H9 (cell line): Measurements from ENCODE around the gene MRPS10. TPM values are rescaled to one million over a fixed set of nuclear protein-coding genes. Genes with fewer than 3 reads are reported as not detected.

Experiments
- DNase-seq: peaks from one replicate; pipeline ENCODE4 v3.0.0-alpha.2; 2017
- H2AFZ ChIP-seq: one replicate; pipeline ENCODE4 v1.6.1; 2013; ENCODE audit warnings: mild to moderate bottlenecking, low read length, control low read depth, moderate library complexity
- H2AK5ac ChIP-seq: 2 replicates; pipeline ENCODE4 v1.6.1; 2013; ENCODE audit warnings: low read length, control low read depth, mixed read lengths; ENCODE audit not compliant: insufficient read length
- H2BK120ac ChIP-seq: one replicate; pipeline ENCODE4 v1.6.1; 2013; ENCODE audit warnings: low read depth, mild to moderate bottlenecking, low read length, control low read depth, inconsistent platforms; ENCODE audit not compliant: poor library complexity, severe bottlenecking
- H2BK12ac ChIP-seq: 2 replicates; pipeline ENCODE4 v1.6.1; 2013; ENCODE audit warnings: low read length, control low read depth, mixed read lengths, low read depth; ENCODE audit not compliant: insufficient read length
- H2BK15ac ChIP-seq: 2 replicates; pipeline ENCODE4 v1.6.1; 2013; ENCODE audit warnings: low read depth, low read length, control low read depth
- H2BK20ac ChIP-seq: one replicate; pipeline ENCODE4 v1.6.1; 2013; ENCODE audit warnings: low read depth, mild to moderate bottlenecking, low read length, control low read depth, inconsistent platforms; ENCODE audit not compliant: poor library complexity, severe bottlenecking
- H2BK5ac ChIP-seq: 2 replicates; pipeline ENCODE4 v1.6.1; 2013; ENCODE audit warnings: low read length, control low read depth, mixed read lengths; ENCODE audit not compliant: insufficient read length
- H3K14ac ChIP-seq: 2 replicates; pipeline ENCODE4 v1.6.1; 2013; ENCODE audit warnings: low read length, control low read depth; ENCODE audit not compliant: insufficient read depth
- H3K18ac ChIP-seq: 2 replicates; pipeline ENCODE4 v1.6.1; 2013; ENCODE audit warnings: low read depth, mild to moderate bottlenecking, mixed read lengths, low read length, control low read depth; ENCODE audit not compliant: insufficient read length
- H3K23ac ChIP-seq: 2 replicates; pipeline ENCODE4 v1.6.1; 2013; ENCODE audit warnings: low read length, control low read depth, mixed read lengths, low read depth; ENCODE audit not compliant: insufficient read length
- H3K23me2 ChIP-seq: 2 replicates; pipeline ENCODE4 v1.6.1; 2013; ENCODE audit warnings: low read depth, mild to moderate bottlenecking, mixed read lengths, low read length, control low read depth; ENCODE audit not compliant: insufficient read length, poor library complexity, severe bottlenecking
- H3K27ac ChIP-seq: 2 replicates; pipeline ENCODE4 v1.5.1; 2013; ENCODE audit warnings: low read length, control low read depth, mixed read lengths, low read depth; ENCODE audit not compliant: insufficient read length
- H3K27me3 ChIP-seq: 2 replicates; pipeline ENCODE4 v1.6.1; 2013; ENCODE audit warnings: low read length, control low read depth, inconsistent platforms; ENCODE audit not compliant: insufficient read depth
- H3K4ac ChIP-seq: 2 replicates; pipeline ENCODE4 v1.6.1; 2013; ENCODE audit warnings: low read depth, mild to moderate bottlenecking, control low read depth, inconsistent platforms, low read length, moderate library complexity
- H3K4me1 ChIP-seq: 2 replicates; pipeline ENCODE4 v1.6.1; 2013; ENCODE audit warnings: low read length, control low read depth, inconsistent platforms; ENCODE audit not compliant: insufficient read depth
- H3K4me2 ChIP-seq: 2 replicates; pipeline ENCODE4 v1.6.1; 2013; ENCODE audit warnings: low read length, control low read depth, mixed read lengths; ENCODE audit not compliant: insufficient read length, insufficient read depth
- H3K56ac ChIP-seq: 2 replicates; pipeline ENCODE4 v1.6.1; 2013; ENCODE audit warnings: low read depth, mild to moderate bottlenecking, mixed read lengths, low read length, control low read depth; ENCODE audit not compliant: insufficient read length
- H3K79me1 ChIP-seq: 2 replicates; pipeline ENCODE4 v1.6.1; 2013; ENCODE audit warnings: low read depth, mild to moderate bottlenecking, moderate library complexity, low read length, control low read depth, inconsistent platforms; ENCODE audit not compliant: insufficient read depth, poor library complexity, severe bottlenecking
- H3K79me2 ChIP-seq: 2 replicates; pipeline ENCODE4 v1.6.1; 2013; ENCODE audit warnings: low read length, control low read depth, inconsistent platforms; ENCODE audit not compliant: insufficient read depth
- H3K9ac ChIP-seq: 2 replicates; pipeline ENCODE4 v1.6.1; 2013; ENCODE audit warnings: low read length, control low read depth, mixed read lengths; ENCODE audit not compliant: insufficient read length; ENCODE audit errors: extremely low read depth
- H3K9me3 ChIP-seq: one replicate; pipeline ENCODE4 v1.6.1; 2013; ENCODE audit warnings: low read depth, low read length, inconsistent platforms; ENCODE audit not compliant: control insufficient read depth
- H3T11ph ChIP-seq: one replicate; pipeline ENCODE4 v1.6.1; 2013; ENCODE audit warnings: mild to moderate bottlenecking, low read length, control low read depth, inconsistent platforms
- H4K20me1 ChIP-seq: one replicate; pipeline ENCODE4 v1.6.1; 2013; ENCODE audit not compliant: control insufficient read depth, insufficient read length, insufficient read depth
- H4K5ac ChIP-seq: 2 replicates; pipeline ENCODE4 v1.6.1; 2013; ENCODE audit warnings: low read depth, mild to moderate bottlenecking, mixed read lengths, low read length, control low read depth; ENCODE audit not compliant: insufficient read length
- H4K8ac ChIP-seq: replicated peaks from 2 replicates; pipeline ENCODE4 v1.6.1; 2013; ENCODE audit warnings: low read length, control low read depth, mixed read lengths, low read depth; ENCODE audit not compliant: insufficient read length
- H4K91ac ChIP-seq: 2 replicates; pipeline ENCODE4 v1.6.1; 2013; ENCODE audit warnings: low read depth, mild to moderate bottlenecking, moderate library complexity, mixed read lengths, low read length, control low read depth; ENCODE audit not compliant: insufficient read length
- H3K27ac Mint-ChIP-seq, 3 experiments: 2 replicates in 2 of 3; 3 replicates in 1 of 3; pipeline ENCODE4 v1.8.0; 2020 to 2021; ENCODE audit warnings: mixed read lengths in 3 of 3, mild to moderate bottlenecking in 1 of 3, moderate library complexity in 1 of 3
- H3K27me3 Mint-ChIP-seq: 2 replicates; pipeline ENCODE4 v1.8.0; 2021; ENCODE audit warnings: low read depth, mild to moderate bottlenecking, moderate library complexity, mixed read lengths
- H3K36me3 Mint-ChIP-seq, 3 experiments: 2 replicates in 2 of 3; 3 replicates in 1 of 3; pipeline ENCODE4 v1.8.0; 2020 to 2021; ENCODE audit warnings: low read depth in 3 of 3, mixed read lengths in 3 of 3; ENCODE audit not compliant: insufficient read depth in 1 of 3
- H3K4me1 Mint-ChIP-seq, 2 experiments: 2 replicates each; pipeline ENCODE4 v1.8.0; 2020; ENCODE audit warnings: mixed read lengths in 2 of 2
- H3K4me3 Mint-ChIP-seq, 2 experiments: 2 replicates in 1 of 2; 3 replicates in 1 of 2; pipeline ENCODE4 v1.8.0; 2020 to 2021; ENCODE audit warnings: mild to moderate bottlenecking in 2 of 2, mixed read lengths in 2 of 2, moderate library complexity in 1 of 2
- H3K9me3 Mint-ChIP-seq, 2 experiments: 2 replicates in 1 of 2; 3 replicates in 1 of 2; pipeline ENCODE4 v1.8.0; 2020; ENCODE audit warnings: mild to moderate bottlenecking in 2 of 2, mixed read lengths in 2 of 2, moderate library complexity in 1 of 2
- WGBS: extraction: QIAGEN DNeasy Blood & Tissue Kit; methylation state at CpG from one replicate; pipeline ENCODE4 v1.1.7; 2013; ENCODE audit warnings: missing lambda C conversion rate, low lambda C conversion rate, mixed read lengths; ENCODE audit not compliant: insufficient read length; ENCODE audit errors: extremely low coverage; 5-methylcytosine and 5-hydroxymethylcytosine counted together
- total RNA-seq: library from RNA; stranded (reverse); gene quantifications from 2 replicates; pipeline ENCODE4 v1.2.1, GENCODE V29; 2021
- TF ChIP-seq, protein P1 (sequence below): fragments of 200-600 bp; sonication (generic); conservative IDR thresholded peaks from 3 replicates; pipeline ENCODE4 v1.8.0; 2021; ENCODE audit warnings: antibody characterized with exemption, mild to moderate bottlenecking

MRPS10 gene
- total RNA-seq, 1 experiment from 2014 or later = 33.9 TPM

DNA sequence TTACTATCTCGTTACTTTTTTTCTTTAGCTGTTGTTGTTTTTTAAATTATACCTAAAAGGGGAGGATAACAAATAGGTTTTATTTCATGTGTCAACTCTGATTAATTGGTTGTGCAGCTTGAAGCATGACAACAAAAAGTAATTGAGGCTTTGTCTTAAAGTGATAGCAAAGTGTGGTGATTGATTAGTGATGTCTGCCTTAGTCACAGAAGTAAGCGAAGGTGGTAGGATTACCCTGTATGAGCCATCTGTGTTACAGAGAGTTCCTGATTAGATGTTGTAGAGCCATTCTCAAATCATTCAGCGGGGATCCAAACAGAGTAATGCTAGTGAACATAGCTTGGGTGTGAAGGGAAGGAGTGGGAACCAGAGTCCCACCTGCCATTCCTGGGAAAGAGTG, 14.4 kb upstream of the MRPS10 start:
- H3K18ac ChIP-seq = no peak overlapping the region
- no CpG with 5 or more reads among the region's 3 CpGs for WGBS
- Mint-ChIP-seq H3K4me1 (peaks cover 0 to 2% of the 10 kb centered on the region in 2 experiments; a peak in 2 of 4 replicates), H3K4me3 (no peak overlapping the region), H3K36me3 (peaks cover 27 to 73% (median 56%) of the 10 kb centered on the region in 3 experiments), H3K27ac (no peak overlapping the region), H3K9me3 (no peaks in the 10 kb centered on the region; a peak in 1 of 5 replicates), H3K27me3 (no peaks in the 10 kb centered on the region)
- no peak overlapping the region for H4K5ac ChIP-seq
- no peak overlapping the region for H3K27ac ChIP-seq
- no peak overlapping the region for H2BK5ac ChIP-seq
- no peak overlapping the region for H3K56ac ChIP-seq
- TF ChIP-seq, protein P1, sequence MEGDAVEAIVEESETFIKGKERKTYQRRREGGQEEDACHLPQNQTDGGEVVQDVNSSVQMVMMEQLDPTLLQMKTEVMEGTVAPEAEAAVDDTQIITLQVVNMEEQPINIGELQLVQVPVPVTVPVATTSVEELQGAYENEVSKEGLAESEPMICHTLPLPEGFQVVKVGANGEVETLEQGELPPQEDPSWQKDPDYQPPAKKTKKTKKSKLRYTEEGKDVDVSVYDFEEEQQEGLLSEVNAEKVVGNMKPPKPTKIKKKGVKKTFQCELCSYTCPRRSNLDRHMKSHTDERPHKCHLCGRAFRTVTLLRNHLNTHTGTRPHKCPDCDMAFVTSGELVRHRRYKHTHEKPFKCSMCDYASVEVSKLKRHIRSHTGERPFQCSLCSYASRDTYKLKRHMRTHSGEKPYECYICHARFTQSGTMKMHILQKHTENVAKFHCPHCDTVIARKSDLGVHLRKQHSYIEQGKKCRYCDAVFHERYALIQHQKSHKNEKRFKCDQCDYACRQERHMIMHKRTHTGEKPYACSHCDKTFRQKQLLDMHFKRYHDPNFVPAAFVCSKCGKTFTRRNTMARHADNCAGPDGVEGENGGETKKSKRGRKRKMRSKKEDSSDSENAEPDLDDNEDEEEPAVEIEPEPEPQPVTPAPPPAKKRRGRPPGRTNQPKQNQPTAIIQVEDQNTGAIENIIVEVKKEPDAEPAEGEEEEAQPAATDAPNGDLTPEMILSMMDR = no peak
- no peak overlapping the region for H3K4me2 ChIP-seq
- H3K14ac ChIP-seq = no peak overlapping the region
- H3K27me3 ChIP-seq = no peaks in the 10 kb centered on the region
- no peak overlapping the region for H3K23ac ChIP-seq
- H3K4ac ChIP-seq = no peak overlapping the region
- H4K91ac ChIP-seq = no peak overlapping the region
- no peak overlapping the region for H2BK15ac ChIP-seq
- no peak overlapping the region for H2BK12ac ChIP-seq
- H2AFZ ChIP-seq = no peak overlapping the region
- DNase-seq = no peak
- no peak overlapping the region for H2BK20ac ChIP-seq
- H3K79me2 ChIP-seq = no peaks in the 10 kb centered on the region
- no peak overlapping the region for H4K8ac ChIP-seq
- H3K9ac ChIP-seq = no peak overlapping the region
- H3T11ph ChIP-seq = no peak overlapping the region
- no peak overlapping the region for H2AK5ac ChIP-seq
- H3K79me1 ChIP-seq = no peaks in the 10 kb centered on the region
- no peaks in the 10 kb centered on the region for H3K9me3 ChIP-seq
- no peaks in the 10 kb centered on the region for H3K23me2 ChIP-seq
- H3K4me1 ChIP-seq = no peaks in the 10 kb centered on the region
- no peaks in the 10 kb centered on the region for H4K20me1 ChIP-seq
- H2BK120ac ChIP-seq = no peak overlapping the region
